ENCODE data around the gene CELF4. TPM values are rescaled to one million over a fixed set of nuclear protein-coding genes. Genes with fewer than 3 reads are reported as not detected.

CELF4 gene
- total RNA-seq, 3 donors from 2014 or later, result 1.0 TPM; not detected in 2

DNA sequence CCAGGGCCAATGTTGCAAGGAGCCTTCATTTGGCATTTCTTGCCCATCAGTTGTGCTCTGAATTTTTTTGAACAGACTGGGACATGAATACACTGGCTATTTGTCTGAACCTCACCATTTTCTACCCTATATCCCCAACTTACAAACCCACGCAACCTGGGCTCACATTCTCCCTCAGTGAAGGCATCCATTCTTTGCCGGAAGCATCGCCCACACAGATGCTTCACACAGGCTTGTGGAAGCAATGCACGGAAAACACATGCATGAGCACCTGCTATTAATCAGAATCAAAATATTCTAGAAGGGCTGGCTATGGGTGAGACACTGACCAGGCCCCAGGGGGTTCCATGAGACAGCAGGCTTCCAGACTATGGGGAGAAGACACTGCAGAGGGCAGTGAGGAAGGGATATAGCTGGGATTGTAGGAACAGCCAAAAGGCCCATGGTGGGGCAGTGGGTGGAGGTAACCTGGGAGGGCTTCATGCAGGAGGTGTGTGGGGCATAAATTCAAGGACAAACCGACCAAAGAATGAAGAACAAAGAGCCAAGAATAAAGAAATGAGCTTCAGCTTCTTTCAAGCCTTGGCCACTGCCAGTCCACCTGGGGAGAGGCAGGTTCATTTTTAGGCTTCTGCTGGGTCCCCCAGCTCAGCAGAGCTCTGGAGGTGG is 261.5 kb downstream of the CELF4 start:
- Histone ChIP-seq H3K36me3 (no peaks in the 10 kb centered on the region), H3K27ac (no peak overlapping the region), H3K27me3 (no peaks in the 10 kb centered on the region), H3K9me3 (no peaks in the 10 kb centered on the region), H3K4me1 (peaks cover 3 to 4% of the 10 kb centered on the region in 2 donors), H3K4me3 (no peak overlapping the region)
- TF ChIP-seq POLR2A (IDR thresholded peaks at IDR 0.05) (no peak), POLR2AphosphoS5 (IDR thresholded peaks at IDR 0.05) (no peak)
- TF ChIP-seq, protein P1, sequence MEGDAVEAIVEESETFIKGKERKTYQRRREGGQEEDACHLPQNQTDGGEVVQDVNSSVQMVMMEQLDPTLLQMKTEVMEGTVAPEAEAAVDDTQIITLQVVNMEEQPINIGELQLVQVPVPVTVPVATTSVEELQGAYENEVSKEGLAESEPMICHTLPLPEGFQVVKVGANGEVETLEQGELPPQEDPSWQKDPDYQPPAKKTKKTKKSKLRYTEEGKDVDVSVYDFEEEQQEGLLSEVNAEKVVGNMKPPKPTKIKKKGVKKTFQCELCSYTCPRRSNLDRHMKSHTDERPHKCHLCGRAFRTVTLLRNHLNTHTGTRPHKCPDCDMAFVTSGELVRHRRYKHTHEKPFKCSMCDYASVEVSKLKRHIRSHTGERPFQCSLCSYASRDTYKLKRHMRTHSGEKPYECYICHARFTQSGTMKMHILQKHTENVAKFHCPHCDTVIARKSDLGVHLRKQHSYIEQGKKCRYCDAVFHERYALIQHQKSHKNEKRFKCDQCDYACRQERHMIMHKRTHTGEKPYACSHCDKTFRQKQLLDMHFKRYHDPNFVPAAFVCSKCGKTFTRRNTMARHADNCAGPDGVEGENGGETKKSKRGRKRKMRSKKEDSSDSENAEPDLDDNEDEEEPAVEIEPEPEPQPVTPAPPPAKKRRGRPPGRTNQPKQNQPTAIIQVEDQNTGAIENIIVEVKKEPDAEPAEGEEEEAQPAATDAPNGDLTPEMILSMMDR (IDR thresholded peaks at IDR 0.05), result no peak
- intact Hi-C loops (cut with DNase I; ENCODE audit: low total_unique reads), result no loop called here
- no peak for DNase-seq (ENCODE audit: low spot score in 2 of 2)

DNA sequence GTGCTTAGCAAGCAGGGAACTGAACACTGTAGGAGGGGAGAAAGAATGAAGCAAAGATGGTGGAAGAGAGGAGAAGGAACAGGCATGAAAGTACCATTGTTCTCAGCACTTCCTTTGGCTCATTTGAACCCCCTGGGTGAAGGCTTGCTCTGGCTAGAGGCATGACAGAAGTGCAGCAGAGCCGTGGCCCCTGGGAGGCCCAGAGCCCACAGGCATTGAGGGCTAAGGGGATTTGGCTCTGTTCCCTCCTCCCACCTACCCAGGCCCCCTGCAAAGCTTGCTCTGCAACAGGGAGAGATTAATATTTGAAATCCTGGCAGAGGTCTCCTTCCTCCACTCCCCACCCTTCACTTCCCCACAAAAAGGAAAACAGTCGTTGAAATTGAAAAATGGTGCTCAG is 262.6 kb downstream of the CELF4 start:
- Histone ChIP-seq H3K9me3 (no peaks in the 10 kb centered on the region), H3K4me3 (no peak overlapping the region), H3K36me3 (no peaks in the 10 kb centered on the region), H3K27ac (no peak overlapping the region), H3K4me1 (peaks cover 5 to 6% of the 10 kb centered on the region in 2 donors), H3K27me3 (no peaks in the 10 kb centered on the region)
- intact Hi-C loops (cut with DNase I; ENCODE audit: low total_unique reads), result no loop called here
- TF ChIP-seq, protein P1 (IDR thresholded peaks at IDR 0.05), result no peak
- TF ChIP-seq POLR2AphosphoS5 (IDR thresholded peaks at IDR 0.05), result no peak
- TF ChIP-seq POLR2A (IDR thresholded peaks at IDR 0.05), result no peak
- no peak for DNase-seq (ENCODE audit: low spot score in 2 of 2)

DNA sequence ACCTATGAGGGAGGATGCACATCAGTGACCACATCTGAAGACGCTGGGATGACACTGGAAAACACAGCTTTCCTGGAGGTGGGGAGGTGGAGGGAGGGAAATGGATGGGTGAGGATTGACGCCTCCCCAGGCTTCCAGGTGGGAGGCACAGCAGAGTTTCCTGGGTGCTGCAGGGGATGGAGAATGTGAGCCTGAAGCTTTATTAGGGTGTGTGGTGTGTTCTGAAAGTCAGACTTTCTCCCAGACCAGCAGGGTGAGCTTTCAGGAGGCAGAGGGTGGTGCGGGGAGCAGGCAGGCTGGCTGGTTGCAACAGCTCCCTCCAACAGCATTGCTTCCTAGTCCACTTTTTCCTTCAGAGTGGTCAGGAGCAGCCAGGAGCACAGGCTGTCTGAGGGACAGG is 263.1 kb downstream of the CELF4 start:
- no peak overlapping the region for H3K27ac ChIP-seq
- H3K9me3 ChIP-seq, result no peaks in the 10 kb centered on the region
- intact Hi-C loops (cut with DNase I; ENCODE audit: low total_unique reads), result no loop called here
- no peaks in the 10 kb centered on the region for H3K27me3 ChIP-seq
- no peak for TF ChIP-seq POLR2AphosphoS5 (IDR thresholded peaks at IDR 0.05)
- no peak for TF ChIP-seq POLR2A (IDR thresholded peaks at IDR 0.05)
- TF ChIP-seq, protein P1 (IDR thresholded peaks at IDR 0.05), result no peak
- peaks cover 5 to 6% of the 10 kb centered on the region in 2 donors for H3K4me1 ChIP-seq
- no peak overlapping the region for H3K4me3 ChIP-seq
- DNase-seq (ENCODE audit: low spot score in 2 of 2), result no peak
- H3K36me3 ChIP-seq, result no peaks in the 10 kb centered on the region

DNA sequence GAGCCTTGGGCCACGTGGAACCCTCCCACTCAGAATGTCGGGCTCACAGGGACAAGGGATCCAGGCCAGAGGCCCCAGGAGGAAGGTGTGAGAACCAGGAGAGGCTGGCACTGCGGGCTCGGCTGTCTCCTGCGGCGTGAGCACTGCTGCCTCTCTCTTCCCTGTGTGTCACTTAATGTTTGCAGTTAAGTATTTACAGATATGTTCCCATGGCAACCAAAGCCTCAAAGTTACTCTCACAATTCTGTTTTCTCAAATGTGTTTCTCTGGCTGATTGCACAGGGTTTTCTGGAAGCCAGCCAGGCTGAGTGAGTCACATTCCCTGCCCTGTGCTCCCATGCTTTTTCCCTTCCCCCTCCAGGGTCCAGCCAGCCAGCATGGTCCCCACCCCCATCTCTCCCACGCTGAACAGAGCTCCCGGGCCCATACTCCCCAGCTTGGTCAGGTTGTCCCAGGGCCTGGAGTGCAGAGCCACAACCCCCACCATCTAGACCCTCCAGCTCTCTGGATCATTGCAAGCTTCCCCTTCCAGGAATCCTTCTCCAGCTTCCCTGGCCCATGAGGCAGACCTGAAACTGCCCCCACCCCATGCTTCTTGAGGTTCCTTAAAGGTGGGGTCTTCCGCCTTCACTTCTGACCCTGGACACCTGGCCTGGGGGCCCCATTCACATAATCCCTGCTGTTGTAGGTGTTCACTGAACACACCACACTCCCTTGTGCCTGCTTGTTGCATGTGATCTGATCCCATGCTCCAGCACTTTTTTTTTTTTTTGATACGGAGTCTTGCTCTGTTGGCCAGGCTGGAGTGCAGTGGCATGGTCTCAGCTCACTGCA is 265.9 kb downstream of the CELF4 start:
- Histone ChIP-seq H3K36me3 (no peaks in the 10 kb centered on the region), H3K27me3 (no peaks in the 10 kb centered on the region), H3K4me3 (peak overlapping the region in 1 of 3 donors; percentile 32), H3K9me3 (no peaks in the 10 kb centered on the region), H3K27ac (peak overlapping the region; percentile 74 to 86), H3K4me1 (peaks cover 5 to 6% of the 10 kb centered on the region in 2 donors)
- TF ChIP-seq POLR2A (IDR thresholded peaks at IDR 0.05) (no peak), POLR2AphosphoS5 (IDR thresholded peaks at IDR 0.05) (no peak)
- TF ChIP-seq, protein P1 (IDR thresholded peaks at IDR 0.05), result no peak
- intact Hi-C loops (cut with DNase I; ENCODE audit: low total_unique reads), result no loop called here
- DNase-seq (ENCODE audit: low spot score in 2 of 2), result peak; percentile 76 to 85

DNA sequence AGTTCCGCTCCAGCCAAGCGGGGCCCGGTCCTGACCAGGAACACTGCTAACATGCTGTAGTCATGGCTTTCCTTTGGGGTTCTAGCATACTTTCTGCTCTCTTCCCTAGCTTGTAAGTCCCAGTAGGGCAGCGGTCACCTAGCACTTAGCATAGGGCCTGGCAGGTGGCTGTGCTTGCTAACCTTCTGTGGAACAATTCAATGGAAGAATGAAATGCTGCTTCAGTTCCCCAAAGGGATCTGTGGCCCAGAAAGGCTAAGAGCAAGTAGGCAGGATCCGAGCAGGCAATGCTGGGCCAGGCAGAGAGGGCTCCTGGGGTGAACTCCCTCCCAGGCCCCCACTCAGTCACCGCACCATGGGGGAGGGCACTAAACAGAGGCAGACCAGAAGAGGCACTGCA is 266.8 kb downstream of the CELF4 start:
- Histone ChIP-seq H3K4me1 (peaks cover 5 to 6% of the 10 kb centered on the region in 2 donors), H3K4me3 (no peak overlapping the region), H3K27ac (peak overlapping the region; percentile 74 to 86), H3K9me3 (no peaks in the 10 kb centered on the region), H3K27me3 (no peaks in the 10 kb centered on the region), H3K36me3 (no peaks in the 10 kb centered on the region)
- TF ChIP-seq, protein P1 (IDR thresholded peaks at IDR 0.05), result no peak
- TF ChIP-seq POLR2AphosphoS5 (IDR thresholded peaks at IDR 0.05) (no peak), POLR2A (IDR thresholded peaks at IDR 0.05) (no peak)
- intact Hi-C loops (cut with DNase I; ENCODE audit: low total_unique reads), result no loop called here
- DNase-seq (ENCODE audit: low spot score in 2 of 2), result no peak

All from breast epithelium (tissue), 4 donors.